GM21381 (cell line): ENCODE measurements around the gene CHST15.

Experiments
- ATAC-seq: cut with Tn5 transposase; IDR thresholded peaks from one replicate; pipeline ENCODE4 v1.9.1; 2021; ENCODE audit warnings: mild to moderate bottlenecking, moderate library complexity; ENCODE audit not compliant: unreplicated experiment

The CHST15 gene

DNA sequence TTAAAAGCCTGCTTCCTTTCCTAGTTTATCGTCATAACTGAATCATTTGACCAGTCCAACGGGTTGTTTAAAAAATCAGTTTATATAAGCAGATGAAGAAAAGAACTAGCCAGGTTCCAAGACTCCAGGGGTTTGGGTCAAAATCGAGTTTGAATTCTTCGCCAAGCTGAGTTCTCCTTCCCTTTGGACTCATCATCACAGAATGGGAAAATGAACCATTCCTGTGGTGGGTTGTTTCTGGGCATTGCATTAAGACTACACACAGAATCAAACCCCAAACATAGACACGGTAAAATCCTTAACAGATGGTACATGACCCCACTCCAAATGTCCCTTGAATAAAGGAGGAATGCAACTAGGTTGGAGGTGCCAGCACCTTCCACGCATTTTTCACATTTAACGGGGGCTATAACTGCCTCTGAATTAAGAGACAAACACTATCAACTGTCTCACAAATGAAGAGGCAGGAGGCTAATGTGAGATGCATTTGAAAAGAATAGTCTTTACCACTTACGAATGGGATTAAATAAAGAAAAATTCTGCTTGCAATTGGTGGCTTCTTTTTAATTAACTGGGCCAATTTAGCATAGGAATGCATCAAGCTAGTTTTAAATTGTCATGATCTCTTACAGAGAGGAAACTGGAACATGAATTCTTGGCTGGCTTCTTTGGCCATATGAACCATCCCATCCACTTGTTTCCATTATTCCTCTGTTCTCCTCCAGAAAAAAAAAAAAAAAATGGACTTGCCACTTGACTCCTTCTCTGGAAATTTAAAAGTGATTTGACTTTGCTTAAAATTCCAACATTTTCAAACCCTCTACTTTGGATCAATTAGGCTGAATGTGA is 61.1 kb downstream of the CHST15 start:
- no peak for ATAC-seq

DNA sequence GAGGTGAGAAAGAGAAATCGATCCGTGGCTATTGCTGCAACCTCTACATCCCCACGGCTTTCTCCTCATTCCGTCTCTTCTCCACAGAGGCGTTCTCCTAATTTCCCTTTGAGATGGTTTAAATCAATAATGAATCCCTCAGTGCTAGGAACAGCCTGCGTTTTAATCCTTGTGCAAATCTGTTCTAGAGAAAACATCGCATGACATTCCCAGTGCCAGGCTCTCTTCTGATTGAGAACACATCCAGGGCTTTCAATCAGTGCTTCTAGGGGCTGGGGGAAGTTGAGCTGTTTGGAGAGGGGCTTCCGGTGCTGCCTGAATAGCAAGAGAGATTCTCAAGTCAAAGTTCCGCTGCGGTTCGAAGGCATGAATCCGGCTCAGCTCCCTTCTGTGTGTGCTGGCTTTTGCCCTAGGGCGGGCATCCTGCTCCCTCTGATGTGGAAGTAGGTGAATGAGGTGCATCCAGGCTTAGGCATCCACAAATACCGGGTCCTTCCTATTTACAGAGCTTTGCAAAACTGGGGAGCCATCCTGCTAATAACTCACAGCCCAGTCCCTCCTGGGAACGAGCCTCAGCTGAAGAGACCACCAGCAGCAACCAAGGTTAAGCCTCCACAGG is 62.8 kb downstream of the CHST15 start:
- ATAC-seq: no peak

DNA sequence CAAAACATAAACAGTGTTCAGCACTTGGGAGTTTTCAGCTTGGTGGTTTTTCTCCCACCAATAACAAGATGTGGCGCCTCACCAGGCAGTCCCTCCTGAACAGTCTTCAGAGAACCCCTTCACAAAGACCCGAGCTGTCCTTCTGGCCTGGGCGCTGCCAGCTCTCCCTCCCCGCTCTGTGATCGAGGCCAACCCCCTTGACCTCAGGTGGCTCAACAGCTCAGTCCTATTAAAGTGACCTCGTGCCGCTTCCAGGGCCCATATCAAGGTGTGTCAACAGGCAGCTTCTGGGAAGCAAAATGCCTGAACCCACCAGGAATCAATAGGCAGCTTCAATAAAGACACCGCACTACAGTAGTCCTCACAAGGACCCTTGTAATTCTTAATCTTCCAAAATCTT is 63.3 kb downstream of the CHST15 start:
- no peak for ATAC-seq

DNA sequence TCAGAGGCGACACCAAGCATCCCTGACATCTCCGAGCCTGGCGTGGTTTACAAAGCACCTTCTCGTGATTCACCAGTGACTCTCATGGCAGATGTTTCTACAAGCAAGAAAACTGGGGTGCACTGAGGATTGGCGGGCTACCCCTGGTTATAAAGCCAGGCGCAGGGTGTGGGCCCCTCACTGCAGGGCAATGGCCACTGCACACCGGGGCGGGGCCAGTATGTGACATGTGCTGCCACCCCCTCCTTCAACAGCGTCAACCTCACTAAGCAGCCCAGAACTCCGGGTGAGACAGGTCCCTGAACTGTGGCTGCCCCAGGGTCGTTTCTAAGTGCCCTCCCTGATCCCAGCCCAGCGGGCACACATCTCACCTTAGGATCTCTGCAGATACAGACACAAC is 63.8 kb downstream of the CHST15 start:
- no peak for ATAC-seq

DNA sequence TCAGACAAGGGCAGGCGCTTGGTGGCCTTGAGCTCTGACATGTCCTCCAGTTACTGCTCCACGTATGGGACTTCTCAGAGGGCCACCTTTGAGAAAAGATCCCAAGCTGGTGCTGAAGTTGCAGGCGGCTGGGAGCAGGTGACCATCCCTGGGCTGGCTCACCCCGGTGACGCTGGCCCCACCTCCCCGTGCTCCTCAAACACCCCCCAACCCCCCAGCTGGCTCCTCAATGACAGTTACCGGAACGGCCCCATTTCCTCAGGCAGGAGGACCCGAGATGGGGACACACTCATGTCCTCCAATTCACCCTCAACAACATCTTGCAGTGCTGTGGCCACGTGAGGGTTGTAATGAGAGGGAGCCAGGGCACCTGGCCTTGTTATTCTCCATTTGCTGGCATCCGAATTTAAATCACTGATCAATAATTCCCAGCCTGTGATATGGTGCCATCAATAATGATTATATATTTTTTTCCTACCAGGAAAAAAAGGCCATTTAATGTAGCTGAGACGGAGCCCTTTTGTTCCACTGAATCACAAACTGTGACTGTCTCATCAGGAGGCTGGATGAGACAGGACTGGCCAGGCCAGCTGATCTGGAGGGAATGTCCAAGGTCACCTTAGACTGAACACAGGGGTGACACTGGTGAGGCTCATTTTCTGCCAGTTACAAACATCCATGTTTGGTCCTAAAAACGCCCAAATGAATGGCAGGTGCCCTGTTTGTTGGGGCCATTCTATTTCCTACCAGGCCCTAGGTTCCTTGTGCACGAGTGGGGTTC is 64.5 kb downstream of the CHST15 start:
- no peak for ATAC-seq

DNA sequence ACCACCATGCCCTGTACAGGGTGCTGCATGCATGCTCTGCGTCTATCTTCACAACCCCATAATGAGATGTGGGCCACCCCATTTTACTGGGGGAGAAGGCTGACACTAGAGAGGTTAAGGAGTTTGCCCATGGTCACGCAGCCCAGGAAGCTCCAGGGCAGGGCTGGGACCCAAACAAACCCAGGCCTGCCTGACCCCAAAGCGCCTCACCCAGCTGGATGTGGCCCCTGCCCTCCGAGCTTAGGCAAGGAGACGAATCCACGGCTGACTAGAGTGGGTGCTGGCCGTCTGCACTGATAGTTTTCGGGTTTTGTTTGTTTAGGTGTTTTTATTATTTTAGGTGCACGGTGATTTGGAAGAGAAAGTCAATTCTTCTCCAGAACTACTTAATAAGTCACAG is 65.7 kb downstream of the CHST15 start:
- no peak for ATAC-seq

DNA sequence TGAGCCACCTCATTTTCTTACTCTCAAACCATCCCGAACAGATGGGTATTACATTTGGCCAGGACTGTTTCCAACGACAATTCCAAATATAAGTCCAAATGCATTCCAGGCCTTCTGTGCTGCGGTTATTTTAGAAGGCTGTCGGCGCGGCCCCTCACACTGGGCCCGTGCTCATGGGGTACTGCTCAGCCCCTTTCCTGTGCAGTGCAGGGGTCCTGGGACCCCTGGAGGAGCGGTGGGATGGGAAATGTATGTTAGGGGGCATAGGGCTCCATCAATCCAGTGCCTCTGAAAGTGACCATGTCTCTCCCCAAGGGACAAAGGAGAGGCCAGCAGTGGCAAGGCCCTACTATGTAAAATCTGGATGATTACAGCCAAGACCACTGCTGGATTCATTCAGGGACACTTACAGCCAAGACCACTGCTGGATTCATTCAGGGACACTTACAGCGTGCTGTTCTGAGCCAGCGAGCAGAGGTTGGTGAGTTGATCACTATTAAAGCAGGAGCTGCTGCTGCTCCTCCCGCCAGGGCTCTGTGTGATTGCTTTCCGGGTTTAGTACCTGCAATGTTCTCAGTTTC is 66.3 kb downstream of the CHST15 start:
- ATAC-seq: no peak

DNA sequence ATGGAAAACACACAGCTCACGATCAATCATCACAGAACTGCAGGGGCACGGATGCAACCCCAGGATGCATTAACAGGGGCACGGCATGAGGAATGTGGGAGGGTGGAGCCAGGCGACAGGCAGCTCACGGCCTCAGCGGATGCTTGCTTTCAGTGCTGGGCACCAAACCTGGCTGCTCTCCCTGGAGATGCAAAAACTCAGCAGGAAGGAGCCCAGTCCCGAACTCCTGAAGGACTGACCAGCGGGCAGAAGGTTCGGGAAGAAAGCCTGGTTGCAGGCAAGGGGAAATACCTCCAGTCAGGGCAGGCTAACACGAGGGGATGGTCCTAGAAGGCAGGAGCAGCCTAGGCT is 66.8 kb downstream of the CHST15 start:
- ATAC-seq: no peak

DNA sequence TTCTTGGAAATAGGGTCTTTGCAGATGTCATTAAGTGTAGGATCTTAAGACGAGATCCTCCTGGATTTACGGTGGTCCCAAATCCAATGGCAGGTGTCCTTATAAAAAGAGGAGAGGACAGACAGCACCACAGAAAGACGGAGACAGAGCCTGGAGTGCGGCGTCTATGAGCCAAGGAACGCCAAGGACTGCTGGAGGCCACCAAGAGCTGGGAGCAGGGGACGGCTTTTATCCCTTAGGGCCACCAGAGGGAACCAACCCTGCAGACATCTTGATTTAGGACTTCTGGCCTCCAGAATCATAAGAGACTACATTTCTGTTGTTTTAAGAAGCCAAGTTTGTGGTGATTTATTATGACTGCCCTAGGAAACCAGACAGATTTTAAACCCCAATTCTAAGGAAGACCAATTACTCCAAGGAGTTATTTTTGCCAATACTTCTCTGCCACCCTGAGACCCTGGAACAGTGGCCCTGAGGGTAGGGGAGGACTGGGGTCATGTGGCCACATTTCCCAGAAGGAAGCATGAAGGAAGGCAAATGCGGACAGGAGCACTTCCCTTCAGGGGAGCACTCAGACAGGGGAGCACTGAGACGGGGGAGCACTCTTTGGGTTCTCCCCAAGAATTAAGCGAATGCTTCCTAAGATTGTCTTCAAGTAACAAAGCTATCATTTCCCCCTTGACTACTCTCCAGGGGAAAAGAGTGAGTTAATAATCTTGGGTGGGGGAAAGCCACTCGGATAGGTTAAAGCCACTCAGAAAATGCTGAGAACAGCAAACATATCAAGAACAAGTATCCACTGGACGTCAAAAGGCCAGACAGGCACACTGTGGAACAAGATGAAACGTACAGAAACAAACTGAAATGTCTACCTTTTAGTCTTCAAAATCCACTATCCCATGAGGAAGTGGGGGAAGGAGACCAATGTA is 67.5 kb downstream of the CHST15 start:
- no peak for ATAC-seq

DNA sequence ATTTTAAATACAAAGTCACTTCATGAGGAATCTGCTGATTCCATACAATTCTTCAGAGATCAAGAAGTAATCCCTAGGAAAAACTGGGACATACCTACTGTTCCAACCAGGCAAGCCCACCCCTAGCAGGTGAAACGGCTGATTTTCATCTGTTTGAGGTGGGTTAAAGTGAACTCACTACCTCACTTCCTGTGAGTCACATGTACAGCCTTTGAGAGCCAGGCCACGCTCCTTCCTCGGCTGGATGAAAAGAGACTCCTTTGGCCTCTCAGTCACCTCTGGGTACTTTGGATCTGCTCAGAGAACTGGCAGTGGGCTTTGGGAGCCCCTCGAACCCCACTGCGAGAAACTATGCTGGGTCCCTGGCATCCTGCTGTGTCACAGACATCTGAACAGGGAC is 68.2 kb downstream of the CHST15 start:
- no peak for ATAC-seq

DNA sequence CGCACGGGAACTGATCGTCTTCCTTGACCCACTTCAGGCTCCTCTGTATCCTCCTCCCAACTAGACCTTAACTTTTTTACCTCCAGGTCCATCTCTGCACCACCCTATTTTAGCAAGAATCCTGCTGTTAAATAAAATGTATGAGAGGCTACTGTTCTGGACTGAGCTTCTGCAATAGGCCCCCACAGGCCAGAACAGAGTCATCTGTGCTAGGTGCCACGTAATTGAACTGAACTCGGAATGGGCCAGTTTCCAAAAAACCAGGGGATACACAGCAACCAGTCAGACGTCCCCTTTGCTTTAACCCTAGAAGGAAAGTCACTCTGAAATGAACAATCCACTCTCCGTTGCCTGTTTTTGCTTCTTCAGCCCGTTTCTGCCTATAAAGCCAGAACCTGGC is 71.3 kb downstream of the CHST15 start:
- no peak for ATAC-seq

DNA sequence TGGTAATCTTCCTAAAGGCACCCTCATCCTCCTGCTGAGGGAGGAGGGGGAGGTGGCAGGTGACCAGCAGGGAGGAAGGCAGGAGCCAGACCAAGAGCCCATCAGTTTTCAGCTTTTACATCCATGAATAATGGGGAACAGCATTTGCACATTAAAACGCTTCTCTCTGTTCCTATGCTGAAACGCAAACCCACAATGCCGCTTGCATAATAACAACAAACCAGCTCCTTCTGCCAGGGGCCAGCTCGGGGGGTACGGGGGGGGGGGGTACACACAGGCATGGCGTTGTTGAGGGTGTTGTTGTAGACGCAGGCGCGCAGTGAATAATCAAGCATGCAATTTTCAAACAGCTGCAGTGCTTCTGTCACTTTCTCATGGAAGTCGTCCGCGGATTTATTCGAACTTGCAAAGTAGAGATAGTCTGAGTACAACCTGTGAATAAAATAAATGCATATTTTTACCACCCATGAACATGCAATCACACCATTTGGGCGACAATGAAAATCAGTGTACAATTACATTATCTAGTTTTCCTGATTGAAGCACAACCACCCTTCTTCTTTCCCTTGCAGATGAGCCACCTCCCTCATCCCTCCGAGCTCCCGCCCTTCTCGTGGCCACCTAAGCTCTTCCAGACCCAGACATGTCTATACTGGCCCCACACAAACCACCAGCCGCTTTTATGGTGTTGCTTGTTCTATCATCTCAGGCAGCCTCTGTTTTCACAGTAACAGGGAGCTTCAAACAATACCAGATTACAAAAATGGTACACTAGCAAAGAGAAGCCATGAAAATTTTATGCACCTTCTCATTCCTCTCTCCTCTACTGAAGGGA is 72.2 kb downstream of the CHST15 start:
- ATAC-seq: no peak

DNA sequence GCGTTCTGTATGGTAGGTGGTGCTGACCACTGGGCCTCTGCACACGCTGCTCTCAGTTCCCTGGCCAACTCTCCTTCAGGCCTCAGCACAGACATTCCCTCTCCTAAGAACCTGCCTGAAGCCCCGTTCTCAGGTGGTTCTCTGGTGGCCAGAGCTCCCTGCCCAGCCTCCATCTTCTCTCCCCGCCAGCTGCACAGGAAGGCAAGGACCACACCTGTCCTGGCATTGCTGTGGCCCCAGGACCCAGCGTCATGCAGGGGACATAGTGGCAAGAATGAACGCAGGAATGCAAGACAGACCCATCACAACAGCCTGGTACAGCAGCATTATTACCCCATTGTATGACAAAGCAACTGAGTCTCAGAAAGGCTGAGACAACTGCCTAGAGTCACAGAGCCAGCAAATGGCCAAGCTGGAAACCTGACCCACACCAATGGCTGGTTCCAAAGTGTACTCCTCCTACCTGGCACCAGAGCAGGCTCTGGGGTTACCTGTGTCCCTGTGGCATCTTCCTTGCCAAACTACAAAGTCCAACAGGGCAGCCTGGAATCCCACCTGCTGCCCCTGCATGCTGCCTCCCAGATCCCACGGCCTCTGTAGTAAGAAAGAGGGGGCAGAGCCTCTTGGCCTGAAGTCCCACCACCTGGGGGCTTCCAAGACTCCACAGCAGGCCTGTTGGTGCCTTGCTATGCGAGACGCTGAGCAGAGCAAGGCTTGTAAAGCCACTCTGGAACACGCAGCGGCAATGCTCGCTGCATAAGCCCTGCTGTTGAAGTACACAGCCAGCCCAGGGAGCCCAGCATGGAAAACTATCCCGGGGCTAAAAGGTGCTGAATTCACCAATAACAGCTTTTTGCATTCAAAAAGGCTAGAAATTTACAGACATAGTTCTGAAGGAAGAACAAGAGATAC is 73.3 kb downstream of the CHST15 start:
- ATAC-seq: no peak

DNA sequence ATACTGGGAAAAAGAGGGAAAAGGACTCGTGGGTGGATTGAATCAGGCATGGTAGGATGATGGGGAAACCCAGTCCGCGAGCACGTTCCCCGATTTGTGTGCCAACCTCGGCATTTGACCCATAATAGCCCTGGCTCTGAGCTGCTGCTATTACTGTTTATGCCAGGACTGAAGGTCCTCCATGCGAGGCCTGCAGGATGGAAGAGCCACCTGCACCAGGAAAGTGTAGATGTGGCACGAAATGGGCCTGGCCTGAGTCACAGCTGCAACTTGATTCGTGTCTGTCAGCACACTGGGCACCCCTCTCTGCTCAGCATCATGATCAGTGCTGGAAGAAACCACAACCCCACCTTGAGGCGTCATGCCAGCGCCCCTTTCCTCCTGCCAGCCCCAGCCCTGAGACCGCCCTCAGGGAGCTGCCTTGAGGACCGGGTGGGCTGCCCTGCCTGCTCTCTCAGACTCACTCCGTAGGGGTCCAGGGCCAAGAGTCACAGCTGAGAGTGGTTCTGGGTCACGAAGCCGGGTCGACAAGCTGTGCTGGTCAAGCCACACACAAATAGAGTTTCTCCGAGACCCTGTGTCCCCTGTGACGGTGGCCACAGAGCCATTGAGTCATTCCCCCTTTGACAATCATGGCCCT is 74.4 kb downstream of the CHST15 start:
- ATAC-seq: no peak

DNA sequence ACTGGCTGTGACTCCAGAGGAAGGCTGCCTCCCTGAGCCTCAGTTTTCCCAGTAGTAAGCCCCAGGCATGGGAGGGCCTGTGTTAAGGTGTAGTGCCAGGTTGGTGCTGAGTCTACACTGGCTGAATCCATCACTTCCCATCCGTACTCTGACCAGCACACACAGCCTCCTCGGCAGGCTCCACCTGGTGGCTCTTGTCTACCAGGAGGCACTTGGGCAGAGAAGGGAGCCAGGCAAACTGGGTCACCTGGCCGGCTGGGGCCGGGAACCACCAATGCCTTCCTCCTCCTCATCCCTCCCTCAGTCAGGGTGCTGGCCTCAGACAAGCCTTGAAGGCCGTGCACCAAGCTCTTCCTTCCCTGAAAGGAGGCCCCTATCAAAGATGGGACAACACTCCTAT is 75.7 kb downstream of the CHST15 start:
- ATAC-seq: no peak

DNA sequence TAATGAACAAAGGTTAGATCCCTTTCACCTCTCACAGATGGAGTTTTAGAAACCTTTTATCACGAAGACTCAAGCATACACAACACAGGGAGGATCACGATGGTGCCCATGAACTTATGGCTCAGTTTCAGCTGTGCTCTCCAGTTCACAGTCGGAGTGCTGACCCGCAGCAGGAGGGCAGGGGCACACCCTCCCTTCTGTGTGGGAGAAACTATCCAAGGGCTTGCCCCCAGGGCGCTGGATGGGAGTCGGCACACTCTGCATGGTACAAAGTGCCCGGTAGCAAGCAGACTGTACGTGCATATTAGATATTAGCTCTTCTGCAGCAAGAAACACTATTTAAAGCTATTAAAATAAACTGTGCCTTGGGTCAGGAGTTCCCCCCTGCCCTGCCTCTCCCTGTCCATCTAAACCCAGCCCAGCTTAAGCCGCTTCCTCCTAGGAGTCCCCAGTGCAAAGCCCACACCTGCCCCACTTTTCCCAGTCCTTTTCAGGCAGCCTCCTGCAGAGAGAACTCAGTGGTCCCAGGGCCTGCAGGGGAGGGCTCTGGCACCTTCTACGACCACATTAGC is 76.5 kb downstream of the CHST15 start:
- no peak for ATAC-seq

DNA sequence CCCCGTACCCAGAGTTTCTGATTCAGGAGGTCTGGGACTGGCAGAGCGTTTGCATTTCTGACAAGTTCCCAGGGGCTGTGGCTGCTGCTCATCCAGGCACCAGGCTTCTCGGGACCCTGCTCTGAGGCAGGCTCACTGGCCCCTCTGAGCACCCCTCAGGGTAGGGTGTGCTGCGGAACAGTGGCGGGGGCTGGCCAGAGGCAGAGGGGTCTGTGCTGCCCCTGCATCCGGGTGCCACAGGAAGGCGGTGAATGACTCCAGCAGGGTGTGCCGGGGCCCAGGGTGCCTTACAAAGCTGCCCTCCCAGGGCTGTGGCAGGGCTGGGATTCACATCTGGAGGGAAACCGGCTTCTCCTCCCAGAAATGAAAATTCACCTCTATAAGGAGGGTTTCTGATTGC is 77.4 kb downstream of the CHST15 start:
- ATAC-seq: no peak
